Fibroblast of pulmonary artery (primary cell): ENCODE measurements around the gene LMBR1.
"Not testable (repeated sequence)": the region's sequence is repeated elsewhere in the genome, so short reads cannot be mapped to it uniquely, and the experiment has no call there.

Source experiments
- DNase-seq: peaks from one replicate; pipeline ENCODE4 v3.0.0-alpha.2; 2010; ENCODE audit warnings: low read depth
- H3K4me3 ChIP-seq: replicated peaks from 2 replicates; pipeline ENCODE4 v1.5.1; 2011; ENCODE audit warnings: low read depth, mild to moderate bottlenecking, control low read depth, low read length, moderate library complexity
- TF ChIP-seq, protein P1 (sequence below): IDR thresholded peaks from 2 replicates; pipeline ENCODE4 v1.5.1; 2011; ENCODE audit warnings: mild to moderate bottlenecking, control low read depth, low read length, inconsistent platforms; ENCODE audit errors: missing control alignments

LMBR1 gene

DNA sequence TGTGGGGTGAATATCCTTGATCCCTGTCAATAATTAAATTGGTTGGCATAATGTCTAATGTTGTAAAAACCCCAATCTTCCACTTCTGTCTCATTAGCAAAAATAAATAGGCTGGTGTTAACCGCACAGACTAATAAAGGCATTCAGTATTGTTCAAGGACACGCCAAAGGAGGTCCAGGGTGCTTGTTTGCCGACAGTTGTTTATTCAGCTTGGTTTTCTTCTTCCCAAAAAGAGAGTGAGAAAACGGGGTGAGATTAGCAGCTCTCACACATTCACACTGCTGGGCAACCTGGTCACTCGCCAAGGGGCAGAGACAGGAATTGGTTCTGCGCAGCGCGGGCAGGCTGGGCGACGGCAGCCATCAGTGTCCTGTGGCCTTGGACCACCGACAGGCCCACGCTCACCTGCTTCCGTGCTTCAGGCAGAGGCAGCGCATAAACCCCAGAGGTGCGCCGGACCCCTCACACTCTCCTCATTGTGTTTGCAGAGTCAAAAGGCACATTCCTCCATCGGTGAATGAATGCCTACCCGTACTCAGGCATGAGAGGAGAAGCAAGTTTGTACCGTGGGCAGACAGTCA lies 26.2 kb upstream of the LMBR1 start:
- TF ChIP-seq, protein P1, sequence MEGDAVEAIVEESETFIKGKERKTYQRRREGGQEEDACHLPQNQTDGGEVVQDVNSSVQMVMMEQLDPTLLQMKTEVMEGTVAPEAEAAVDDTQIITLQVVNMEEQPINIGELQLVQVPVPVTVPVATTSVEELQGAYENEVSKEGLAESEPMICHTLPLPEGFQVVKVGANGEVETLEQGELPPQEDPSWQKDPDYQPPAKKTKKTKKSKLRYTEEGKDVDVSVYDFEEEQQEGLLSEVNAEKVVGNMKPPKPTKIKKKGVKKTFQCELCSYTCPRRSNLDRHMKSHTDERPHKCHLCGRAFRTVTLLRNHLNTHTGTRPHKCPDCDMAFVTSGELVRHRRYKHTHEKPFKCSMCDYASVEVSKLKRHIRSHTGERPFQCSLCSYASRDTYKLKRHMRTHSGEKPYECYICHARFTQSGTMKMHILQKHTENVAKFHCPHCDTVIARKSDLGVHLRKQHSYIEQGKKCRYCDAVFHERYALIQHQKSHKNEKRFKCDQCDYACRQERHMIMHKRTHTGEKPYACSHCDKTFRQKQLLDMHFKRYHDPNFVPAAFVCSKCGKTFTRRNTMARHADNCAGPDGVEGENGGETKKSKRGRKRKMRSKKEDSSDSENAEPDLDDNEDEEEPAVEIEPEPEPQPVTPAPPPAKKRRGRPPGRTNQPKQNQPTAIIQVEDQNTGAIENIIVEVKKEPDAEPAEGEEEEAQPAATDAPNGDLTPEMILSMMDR = no peak
- no peak for DNase-seq
- no peak overlapping the region for H3K4me3 ChIP-seq

GRCh38 chr7:156918635-156919034 lies 25.7 kb upstream of the LMBR1 start:
- no peak overlapping the region for H3K4me3 ChIP-seq
- DNase-seq = no peak
- TF ChIP-seq, protein P1 = no peak

- H3K4me3 ChIP-seq, DNase-seq: not testable (repeated sequence)
Measured at GRCh38 chr7:156909574-156910252, 16.7 kb upstream of the LMBR1 start.

GRCh38 chr7:156907656-156908055 lies 14.7 kb upstream of the LMBR1 start:
- no peak for DNase-seq
- no peak overlapping the region for H3K4me3 ChIP-seq
- TF ChIP-seq, protein P1 = no peak

GRCh38 chr7:156906200-156906649 lies 13.2 kb upstream of the LMBR1 start:
- H3K4me3 ChIP-seq = no peak overlapping the region
- no peak for DNase-seq
- TF ChIP-seq, protein P1 = no peak

DNA sequence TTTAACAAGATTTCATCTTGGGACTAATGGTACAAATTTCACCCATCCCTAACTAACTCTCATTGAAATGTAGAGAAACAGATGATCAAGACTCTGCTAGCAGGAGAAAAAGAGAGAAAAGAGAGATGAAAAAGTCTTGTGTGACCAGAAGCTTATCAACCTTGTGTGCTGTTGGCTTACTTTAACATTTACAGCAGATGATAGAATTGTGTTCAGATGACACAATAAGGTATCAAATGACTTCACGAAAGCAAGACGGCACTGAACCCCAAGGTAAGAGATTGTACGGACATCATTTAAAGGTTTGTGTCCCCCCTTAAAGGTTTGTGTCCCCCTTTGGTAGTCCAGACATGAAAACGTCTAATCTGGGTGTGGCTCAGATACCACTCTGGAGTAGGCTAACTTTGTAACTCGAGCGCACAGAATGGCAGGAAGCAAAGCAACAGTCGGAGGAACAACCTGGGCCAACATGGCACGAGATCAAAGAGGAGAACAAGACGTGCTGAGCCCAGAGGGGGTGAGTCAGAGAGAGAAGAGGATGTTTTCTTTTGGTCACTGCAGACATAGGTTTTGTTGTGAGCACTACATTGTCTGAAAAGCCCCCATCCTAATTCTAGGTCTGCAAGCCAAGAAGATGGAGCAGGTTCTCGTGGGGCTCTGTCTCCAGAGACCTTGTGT lies 10.4 kb upstream of the LMBR1 start:
- TF ChIP-seq, protein P1 = no peak
- no peak overlapping the region for H3K4me3 ChIP-seq
- DNase-seq = peak; percentile 69

DNA sequence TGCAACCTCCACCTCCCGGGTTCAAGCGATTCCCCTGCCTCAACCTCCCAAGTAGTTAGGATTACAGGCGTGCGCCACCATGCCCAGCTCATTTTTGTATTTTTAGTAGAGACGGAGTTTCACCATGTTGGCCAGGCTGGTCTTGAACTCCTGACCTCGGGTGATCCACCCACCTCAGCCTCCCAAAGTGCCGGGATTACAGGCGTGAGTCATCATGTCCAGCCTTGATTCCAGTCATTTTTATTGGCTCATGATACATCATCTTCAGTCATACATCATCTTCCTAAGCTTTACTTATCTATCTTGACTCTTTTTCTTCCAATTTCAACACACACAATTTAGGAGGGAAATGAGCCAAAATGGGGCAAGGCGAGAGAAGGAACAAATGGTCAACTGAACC lies 7.1 kb upstream of the LMBR1 start:
- not testable (repeated sequence) for DNase-seq, H3K4me3 ChIP-seq

DNA sequence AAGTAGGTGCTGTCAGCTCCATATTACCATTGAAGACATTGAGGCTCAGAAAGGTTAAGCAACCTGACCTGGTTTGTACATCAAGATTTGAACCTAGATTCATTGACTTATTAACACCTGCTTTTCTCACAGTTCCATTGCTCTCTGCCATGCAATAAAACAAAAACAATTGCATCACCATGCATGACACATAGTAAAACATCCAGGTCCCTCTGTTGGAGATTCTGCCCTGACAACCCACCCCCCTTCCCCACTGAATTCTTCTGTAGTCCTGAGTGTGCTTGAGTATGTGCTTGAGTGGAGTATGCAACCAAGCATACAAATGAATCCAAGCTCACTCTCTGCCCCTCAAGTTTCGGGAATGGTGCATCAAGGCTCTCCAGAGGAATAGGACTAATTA lies 6.0 kb upstream of the LMBR1 start:
- TF ChIP-seq, protein P1 = no peak
- H3K4me3 ChIP-seq = no peak overlapping the region
- no peak for DNase-seq
